ENCODE measurements around the gene PRXL2B. TPM values are rescaled to one million over a fixed set of nuclear protein-coding genes. Genes with fewer than 3 reads are reported as not detected.
"Not testable (repeated sequence)": the region's sequence is repeated elsewhere in the genome, so short reads cannot be mapped to it uniquely, and the experiment has no call there.

The PRXL2B gene
- total RNA-seq, 1 donor from 2014 or later = 42.0 TPM

DNA sequence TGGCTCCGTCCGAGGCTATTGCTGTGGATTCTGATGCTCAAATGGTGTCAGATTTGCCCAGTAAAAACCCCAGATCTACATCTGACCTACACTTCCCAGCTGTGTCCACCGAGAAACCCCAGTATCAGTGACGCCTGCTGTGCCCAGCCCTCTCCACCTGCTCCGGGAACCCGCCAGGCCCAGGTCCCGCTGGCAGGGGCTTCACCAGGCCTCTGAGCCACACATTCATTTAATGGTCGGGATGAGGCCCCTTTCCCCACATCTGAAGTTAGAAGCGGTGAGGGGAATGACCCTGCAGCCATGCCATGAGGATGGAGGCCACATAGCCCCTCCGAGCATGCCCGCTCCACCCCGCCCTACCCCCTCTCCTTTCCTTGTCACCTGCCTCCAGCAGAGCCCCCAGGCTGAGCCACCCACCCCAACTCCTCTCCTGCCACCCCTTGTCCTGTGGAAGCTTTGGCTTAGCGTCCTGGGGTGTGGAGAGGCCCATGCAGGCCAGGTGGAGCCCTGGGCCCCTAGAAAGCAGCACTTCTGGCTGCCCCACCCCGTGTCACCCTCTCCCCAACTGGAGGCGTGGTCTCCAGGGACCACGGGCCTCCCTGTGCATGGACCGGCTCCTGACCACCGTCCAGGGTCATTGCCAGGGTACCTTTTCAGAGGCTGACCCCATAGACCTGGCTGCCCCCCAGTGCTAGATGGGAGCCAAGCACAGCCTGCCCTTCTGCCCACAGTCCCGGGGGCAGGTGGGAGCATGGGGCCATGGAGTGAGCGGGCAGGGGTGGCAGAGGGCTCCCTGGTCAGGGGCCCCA is 22.4 kb upstream of the PRXL2B start:
- no peak for DNase-seq (ENCODE audit: low read depth)
- Histone ChIP-seq H3K4me3 (ENCODE audit: low read depth, low read length) (no peak overlapping the region), H3K36me3 (ENCODE audit: control insufficient read depth, insufficient read depth, low read length) (no peaks in the 10 kb centered on the region), H3K27me3 (ENCODE audit: control insufficient read depth, insufficient read depth, low read length) (peaks cover 10% of the 10 kb centered on the region)
- TF ChIP-seq, protein P1, sequence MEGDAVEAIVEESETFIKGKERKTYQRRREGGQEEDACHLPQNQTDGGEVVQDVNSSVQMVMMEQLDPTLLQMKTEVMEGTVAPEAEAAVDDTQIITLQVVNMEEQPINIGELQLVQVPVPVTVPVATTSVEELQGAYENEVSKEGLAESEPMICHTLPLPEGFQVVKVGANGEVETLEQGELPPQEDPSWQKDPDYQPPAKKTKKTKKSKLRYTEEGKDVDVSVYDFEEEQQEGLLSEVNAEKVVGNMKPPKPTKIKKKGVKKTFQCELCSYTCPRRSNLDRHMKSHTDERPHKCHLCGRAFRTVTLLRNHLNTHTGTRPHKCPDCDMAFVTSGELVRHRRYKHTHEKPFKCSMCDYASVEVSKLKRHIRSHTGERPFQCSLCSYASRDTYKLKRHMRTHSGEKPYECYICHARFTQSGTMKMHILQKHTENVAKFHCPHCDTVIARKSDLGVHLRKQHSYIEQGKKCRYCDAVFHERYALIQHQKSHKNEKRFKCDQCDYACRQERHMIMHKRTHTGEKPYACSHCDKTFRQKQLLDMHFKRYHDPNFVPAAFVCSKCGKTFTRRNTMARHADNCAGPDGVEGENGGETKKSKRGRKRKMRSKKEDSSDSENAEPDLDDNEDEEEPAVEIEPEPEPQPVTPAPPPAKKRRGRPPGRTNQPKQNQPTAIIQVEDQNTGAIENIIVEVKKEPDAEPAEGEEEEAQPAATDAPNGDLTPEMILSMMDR (IDR thresholded peaks at IDR 0.05; ENCODE audit: insufficient read depth, low read length, poor library complexity, severe bottlenecking) = no peak

DNA sequence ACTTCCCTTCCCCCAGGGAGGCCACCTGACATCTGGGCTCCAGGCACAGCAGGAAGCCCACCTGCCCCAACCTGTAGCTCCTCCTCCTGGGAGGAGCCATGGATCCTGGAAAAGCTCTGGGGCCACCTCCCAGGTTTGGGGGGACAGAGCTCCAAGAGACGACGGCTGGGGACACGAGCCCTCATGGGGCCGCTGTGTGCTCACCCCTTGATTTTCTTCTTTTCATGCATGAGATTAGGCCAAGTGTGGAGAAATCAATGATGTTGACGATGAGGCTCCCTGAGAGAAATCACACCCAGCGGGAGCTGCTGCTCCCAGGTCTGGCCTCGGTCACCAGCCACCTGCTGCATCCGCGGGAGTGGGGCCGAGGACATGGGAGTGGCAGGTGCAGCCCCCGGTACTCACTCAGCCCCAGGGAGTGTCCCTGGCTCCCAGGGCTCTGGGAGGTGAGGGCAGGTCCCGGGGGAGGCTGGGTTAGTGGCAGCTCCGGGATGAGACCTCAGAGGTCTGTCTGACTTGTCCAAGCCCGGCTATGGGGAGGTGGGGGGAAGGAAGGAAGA is 21.7 kb upstream of the PRXL2B start:
- no peak overlapping the region for H3K4me3 ChIP-seq (ENCODE audit: low read depth, low read length)
- TF ChIP-seq, protein P1 (IDR thresholded peaks at IDR 0.05; ENCODE audit: insufficient read depth, low read length, poor library complexity, severe bottlenecking) = no peak
- H3K27me3 ChIP-seq (ENCODE audit: control insufficient read depth, insufficient read depth, low read length) = peaks cover 12% of the 10 kb centered on the region
- H3K36me3 ChIP-seq (ENCODE audit: control insufficient read depth, insufficient read depth, low read length) = no peaks in the 10 kb centered on the region
- no peak for DNase-seq (ENCODE audit: low read depth)

GRCh38 chr1:2566101-2567045 is 20.2 kb upstream of the PRXL2B start:
- DNase-seq (ENCODE audit: low read depth) = no peak
- peaks cover 12% of the 10 kb centered on the region for H3K27me3 ChIP-seq (ENCODE audit: control insufficient read depth, insufficient read depth, low read length)
- TF ChIP-seq, protein P1 (IDR thresholded peaks at IDR 0.05; ENCODE audit: insufficient read depth, low read length, poor library complexity, severe bottlenecking) = no peak
- H3K36me3 ChIP-seq (ENCODE audit: control insufficient read depth, insufficient read depth, low read length) = no peaks in the 10 kb centered on the region
- H3K4me3 ChIP-seq (ENCODE audit: low read depth, low read length) = no peak overlapping the region

DNA sequence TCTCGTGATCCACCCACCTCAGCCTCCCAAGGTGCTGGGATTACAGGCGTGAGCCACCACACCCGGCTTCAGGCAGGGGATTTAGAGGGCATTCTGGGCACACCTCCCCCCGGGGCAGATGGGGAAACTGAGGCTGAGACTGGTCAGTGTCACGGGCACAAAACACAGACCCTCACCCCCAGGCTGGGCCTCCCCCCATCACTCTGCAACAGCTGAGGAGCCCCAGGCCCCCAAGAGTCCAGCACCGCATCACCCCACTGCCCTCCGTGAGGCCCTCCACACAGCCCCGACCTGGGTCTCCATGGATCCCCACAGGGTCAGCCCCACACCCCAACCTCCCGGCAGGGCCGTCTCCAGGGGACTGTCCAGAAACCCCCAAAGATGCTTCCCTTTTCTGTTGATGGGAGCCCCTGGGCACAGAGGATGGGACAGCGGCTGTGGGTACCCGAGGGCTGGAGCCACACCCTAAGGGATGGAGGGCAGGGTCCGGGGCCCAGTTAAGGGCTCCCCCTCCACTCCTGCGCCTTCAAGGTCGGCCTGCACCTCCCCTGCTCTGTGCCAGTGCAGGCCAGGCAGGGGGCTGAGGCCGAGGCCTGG is 19.4 kb upstream of the PRXL2B start:
- Histone ChIP-seq H3K27me3 (ENCODE audit: control insufficient read depth, insufficient read depth, low read length) (peaks cover 12% of the 10 kb centered on the region), H3K4me3 (ENCODE audit: low read depth, low read length) (no peak overlapping the region), H3K36me3 (ENCODE audit: control insufficient read depth, insufficient read depth, low read length) (no peaks in the 10 kb centered on the region)
- DNase-seq (ENCODE audit: low read depth) = no peak
- TF ChIP-seq, protein P1 (IDR thresholded peaks at IDR 0.05; ENCODE audit: insufficient read depth, low read length, poor library complexity, severe bottlenecking) = no peak

- H3K27me3 ChIP-seq (ENCODE audit: control insufficient read depth, insufficient read depth, low read length); DNase-seq (ENCODE audit: low read depth); H3K36me3 ChIP-seq (ENCODE audit: control insufficient read depth, insufficient read depth, low read length); H3K4me3 ChIP-seq (ENCODE audit: low read depth, low read length): not testable (repeated sequence)
Observed at GRCh38 chr1:2568187-2568816, 18.3 kb upstream of the PRXL2B start.

All from kidney epithelial cell (primary cell).